ENCODE data around the gene KLHL26.

DNA sequence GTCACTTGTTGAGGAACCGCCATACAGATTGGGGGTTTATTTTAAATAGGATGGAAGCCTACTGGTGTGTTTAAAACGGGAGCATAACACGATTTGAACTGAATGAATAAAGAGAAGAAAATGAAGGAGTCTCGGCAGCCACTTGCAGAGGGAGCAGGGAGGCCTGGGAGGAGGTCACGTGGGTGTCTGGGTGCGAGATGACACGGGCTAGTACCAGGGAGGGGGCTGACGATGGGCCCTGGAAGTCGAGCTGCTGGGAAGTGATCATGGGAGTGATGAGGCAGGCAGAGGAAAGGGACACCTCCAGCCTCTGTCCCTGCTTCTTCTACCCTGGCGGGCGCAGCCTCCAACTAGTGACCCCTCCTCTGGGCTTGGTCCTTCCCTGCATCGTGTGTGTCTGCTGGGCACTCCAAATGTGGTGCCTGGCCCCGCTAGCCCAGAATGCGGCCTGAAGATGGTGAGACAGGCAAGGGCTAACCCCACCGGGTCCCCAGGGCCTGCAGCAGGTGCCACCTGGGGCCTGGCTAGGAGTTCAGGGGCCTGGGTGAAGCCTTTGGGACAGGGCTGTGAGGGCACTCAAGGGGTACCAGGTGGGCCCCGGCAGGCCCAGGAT is 82.1 kb downstream of the KLHL26 start:
- TF ChIP-seq CTCF (optimal IDR thresholded peaks at IDR 0.05 in 1 of 3, IDR thresholded peaks at IDR 0.05 in 1 of 3, conservative IDR thresholded peaks at IDR 0.05 in 1 of 3; ENCODE audit: extremely low read depth in 1 of 3, insufficient read depth in 2 of 3, low read length in 3 of 3) (no peak), EZH2 (IDR thresholded peaks at IDR 0.05; ENCODE audit: low read length) (no peak)
